Measurements from ENCODE around the gene SLC22A7. TPM values are rescaled to one million over a fixed set of nuclear protein-coding genes. Genes with fewer than 3 reads are reported as not detected.

The SLC22A7 gene
- total and polyA plus RNA-seq, 2 of the 8 experiments (the other 6 are each of a cell fraction or from before 2014, with no cell fraction given) = not detected

DNA sequence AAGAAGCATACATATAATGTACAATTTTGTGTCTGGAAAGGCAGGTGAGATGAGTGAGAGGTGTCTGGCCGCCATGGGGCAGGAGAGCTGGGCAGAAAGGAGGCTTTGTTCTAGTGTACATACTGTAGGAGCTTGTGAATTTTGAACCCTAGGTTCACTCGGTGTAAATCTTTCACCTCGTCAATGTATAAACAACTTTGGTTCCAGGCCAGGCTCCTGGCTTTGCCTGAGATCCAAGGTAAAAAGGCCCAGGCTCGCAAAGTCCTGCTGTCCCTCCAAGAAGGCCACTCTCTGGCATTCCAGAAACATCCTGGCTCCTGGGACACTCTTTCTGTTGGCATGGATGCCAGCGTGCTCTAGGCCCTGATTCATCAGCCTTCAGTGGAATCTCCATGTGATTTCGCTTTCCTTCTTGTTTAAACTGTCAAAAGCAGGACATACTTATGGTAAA, 7.1 kb upstream of the SLC22A7 start (continued):
- no peak for TF ChIP-seq KDM5A (IDR thresholded peaks at IDR 0.05; ENCODE audit: low read length)
- TF ChIP-seq SP1 (IDR thresholded peaks at IDR 0.05; ENCODE audit: low read depth, low read length) = no peak
